HG02885 (cell line): ENCODE measurements around the gene MAPK10.
"Not testable (repeated sequence)": the region's sequence is repeated elsewhere in the genome, so short reads cannot be mapped to it uniquely, and the experiment has no call there.

Experiments
- ATAC-seq: cut with Tn5 transposase; IDR thresholded peaks from one replicate; pipeline ENCODE4 v1.9.1; 2021; ENCODE audit warnings: mild to moderate bottlenecking; ENCODE audit not compliant: unreplicated experiment, poor library complexity

Gene MAPK10

DNA sequence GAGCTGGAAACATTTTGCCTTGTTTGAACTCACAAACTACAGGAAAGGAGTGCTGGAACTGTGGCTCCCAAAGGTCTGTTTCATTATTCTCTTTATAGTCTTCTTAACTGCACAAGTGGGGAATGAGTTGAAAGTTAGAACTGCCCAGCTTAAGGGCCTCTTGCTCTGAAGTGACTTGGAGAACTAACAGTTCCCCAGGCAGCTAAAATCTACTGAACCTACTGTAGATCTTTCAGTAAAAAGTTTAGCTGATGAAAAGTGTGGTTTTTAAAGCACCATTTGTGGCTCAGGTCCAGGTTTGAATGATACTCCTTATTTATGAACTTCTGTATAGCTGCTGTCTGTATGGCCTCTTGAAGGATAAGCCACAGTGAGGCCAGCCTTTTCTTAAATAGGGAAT is 353.8 kb downstream of the MAPK10 start:
- ATAC-seq = no peak

DNA sequence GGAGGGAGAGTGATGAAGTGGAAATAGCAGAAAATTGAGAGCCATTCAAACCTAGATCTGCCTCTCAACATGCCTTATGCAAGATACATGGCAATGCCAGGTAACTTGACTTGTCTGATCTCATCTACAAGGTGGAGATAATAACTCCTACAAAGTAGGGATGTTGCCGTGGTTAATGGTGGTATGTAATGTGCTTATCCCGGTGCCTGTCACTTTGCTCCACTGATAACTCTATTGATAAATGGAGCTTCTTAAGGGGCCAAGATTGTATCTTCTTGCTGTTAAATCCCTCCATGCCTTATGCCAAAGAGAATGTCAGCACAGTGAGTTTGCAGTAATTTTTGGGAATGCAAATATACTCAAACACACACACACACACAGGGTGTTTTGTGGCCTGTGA is 355.8 kb downstream of the MAPK10 start:
- no peak for ATAC-seq

- no peak for ATAC-seq
These were observed 358.3 kb downstream of the MAPK10 start for GRCh38 chr4:86001591-86001990.

- ATAC-seq = peak; percentile 71
These were observed 364.5 kb downstream of the MAPK10 start for GRCh38 chr4:85995361-85995760.

- ATAC-seq = no peak
These were observed 365.3 kb downstream of the MAPK10 start for GRCh38 chr4:85994576-85994975.

GRCh38 chr4:85993641-85994040 is 366.2 kb downstream of the MAPK10 start:
- no peak for ATAC-seq

- ATAC-seq = no peak
These were observed 373.6 kb downstream of the MAPK10 start for GRCh38 chr4:85986266-85986665.

DNA sequence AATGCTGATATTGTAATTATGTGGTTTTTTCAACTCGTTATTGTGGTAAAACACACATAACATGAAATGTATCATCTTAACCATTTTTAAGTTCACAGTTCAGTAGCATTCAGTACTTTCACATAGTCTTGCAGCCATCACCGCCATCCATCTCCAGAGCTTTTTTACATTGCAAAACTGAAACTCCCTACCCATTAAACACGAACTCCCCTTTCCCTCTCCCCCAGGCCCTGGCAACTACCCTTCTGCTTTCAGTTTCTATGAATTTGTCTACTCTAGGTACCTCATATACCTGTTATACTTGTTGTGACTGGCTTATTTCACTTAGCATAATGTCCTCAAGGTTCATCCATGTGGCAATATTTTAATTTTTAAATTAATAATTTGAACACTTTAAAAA is 380.6 kb downstream of the MAPK10 start:
- ATAC-seq = peak; percentile 76

DNA sequence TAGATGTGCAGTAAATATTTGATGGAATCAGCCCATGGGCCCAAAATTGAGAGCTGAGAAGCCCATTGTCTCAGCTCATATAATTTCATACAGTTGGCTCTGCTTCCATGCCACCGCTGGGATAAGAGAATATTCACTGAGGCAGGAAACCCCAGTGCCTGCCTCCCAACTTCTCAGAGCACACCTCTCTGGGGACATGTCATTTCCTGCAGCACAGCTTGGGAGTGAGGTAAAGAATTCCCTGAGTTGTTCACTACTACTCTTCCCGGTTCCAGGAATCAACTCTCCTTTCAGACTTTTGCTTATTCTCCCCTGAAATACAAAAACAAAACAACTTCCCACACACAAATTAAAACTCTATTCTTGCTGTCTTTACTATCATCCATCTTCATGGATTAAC is 389.3 kb downstream of the MAPK10 start:
- ATAC-seq = no peak

DNA sequence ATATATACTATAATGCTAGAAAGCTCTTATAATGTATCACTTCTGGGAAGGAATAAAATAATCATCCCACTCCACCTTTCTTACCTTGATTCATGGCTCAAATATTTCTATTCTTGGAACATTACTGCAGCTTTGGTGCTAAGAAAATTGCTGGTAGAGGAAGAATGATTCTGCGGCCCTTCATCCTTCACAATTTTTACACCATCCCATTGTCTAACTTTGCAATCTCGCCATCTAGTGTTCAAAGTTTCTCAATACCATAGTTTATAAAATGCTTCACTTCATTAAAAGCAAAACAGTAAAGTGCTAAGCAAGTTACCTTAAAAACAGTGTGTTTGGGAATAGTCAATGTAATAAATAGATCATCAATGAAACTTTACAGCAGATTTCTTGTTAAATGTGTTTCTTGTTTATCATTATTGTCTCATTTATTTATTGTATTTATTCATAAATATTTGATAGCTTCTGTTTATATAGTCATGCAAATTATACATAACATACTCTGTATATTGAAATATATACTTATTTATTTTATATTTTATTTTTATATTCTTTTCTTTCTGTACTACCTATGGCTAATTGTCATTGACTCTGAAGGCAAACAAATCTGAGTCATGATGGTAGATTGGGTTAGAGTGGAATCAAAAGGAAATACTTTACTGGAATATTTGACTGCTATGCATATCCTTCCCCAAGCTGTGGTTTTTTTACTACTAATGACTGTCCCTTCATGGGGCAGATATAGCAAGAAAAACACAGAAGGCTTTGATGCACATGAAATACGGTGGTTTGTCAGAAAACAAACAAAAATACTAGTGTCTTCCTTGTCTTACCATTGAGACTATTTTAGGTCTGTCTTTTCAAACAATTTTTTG is 390.7 kb downstream of the MAPK10 start:
- ATAC-seq = peak; percentile 89

DNA sequence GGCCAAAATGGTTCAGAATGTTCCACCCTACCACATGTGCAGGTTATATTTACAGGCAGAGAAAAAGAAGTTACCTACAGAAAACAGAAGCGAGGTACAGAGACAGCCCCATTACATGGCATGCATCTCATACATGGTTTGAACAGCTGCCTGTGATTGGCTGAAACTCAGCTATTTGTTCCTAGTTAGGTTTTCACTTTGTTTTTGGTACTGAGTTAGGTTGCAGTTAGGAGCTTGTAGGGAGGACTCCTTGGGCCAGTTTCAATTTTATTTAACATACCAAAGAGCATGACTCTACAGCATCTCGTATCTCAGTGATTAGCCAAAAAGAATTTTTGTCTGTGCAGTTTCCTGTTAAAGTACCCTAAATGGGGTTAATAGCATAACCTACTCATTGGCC is 392.0 kb downstream of the MAPK10 start:
- ATAC-seq = no peak

GRCh38 chr4:85966373-85966772 is 393.5 kb downstream of the MAPK10 start:
- no peak for ATAC-seq

- no peak for ATAC-seq
These were observed 394.3 kb downstream of the MAPK10 start for GRCh38 chr4:85965529-85965928.

DNA sequence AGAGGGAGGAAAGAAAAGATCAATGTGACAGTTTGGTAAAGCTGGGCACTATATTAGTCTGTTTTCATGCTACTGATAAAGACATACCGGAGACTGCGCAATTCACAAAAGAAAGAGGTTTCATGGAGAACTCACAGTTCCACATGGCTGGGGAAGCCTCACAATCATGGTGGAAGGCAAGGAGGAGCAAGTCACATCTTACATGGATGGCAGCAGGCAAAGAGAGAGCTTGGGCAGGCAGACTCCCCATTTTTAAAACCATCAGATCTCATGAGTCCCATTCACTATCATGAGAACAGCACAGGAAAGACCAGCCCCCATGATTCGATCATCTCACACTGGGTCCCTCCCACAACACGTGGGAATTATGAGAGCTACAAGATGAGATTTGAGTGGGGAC is 394.8 kb downstream of the MAPK10 start:
- ATAC-seq = not testable (repeated sequence)

DNA sequence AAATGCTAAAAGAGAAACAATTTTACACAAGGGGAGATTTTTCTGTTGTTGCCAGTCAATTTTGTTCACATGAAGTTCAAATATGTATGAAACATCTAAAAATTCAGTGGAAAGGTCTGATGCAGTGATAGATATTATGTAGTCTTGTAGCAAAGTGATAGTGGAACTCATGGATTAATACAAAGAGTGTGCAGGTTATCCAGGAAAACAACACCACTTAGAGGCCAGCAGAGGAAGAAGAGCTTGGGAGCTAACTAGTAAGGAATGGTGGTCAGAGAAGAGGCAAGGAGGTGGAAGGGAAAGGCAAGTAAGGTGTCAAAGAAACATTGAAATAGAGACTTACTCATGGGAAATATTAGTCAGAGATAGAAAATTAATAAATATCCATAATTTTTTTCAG is 395.6 kb downstream of the MAPK10 start:
- ATAC-seq = no peak

GRCh38 chr4:85963231-85963630 is 396.6 kb downstream of the MAPK10 start:
- no peak for ATAC-seq

GRCh38 chr4:85961887-85962286 is 398.0 kb downstream of the MAPK10 start:
- no peak for ATAC-seq

DNA sequence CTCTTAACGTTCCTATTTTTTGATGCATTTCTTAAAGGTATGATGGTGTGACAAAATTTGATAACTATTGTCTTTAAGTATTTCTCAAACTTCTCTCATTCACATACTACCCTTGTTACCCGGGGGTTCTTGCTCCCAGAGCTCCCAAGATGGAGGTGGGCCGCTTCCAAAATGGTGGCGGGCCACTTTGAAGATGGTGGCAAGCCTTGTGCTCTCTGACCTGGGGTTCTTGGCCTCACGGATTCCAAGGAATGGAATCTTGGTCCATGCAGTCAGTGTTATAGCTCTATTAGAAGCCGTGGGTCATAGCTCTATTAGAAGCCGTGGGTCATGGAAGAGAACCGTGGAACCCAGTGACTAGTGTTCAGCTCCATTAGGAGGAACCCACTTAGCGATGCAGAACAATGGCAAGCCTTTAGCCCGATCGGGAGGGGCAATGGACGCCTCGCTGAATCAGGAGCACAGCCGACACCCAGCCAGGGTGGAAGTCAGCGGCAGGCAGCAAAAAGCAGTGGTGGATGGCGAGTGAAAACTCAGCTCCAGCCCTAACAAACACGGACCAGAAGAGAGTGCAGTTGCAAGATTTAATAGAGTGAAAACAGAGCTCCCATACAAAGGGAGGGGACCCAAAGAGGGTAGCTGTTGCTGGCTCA is 403.4 kb downstream of the MAPK10 start:
- ATAC-seq = no peak

DNA sequence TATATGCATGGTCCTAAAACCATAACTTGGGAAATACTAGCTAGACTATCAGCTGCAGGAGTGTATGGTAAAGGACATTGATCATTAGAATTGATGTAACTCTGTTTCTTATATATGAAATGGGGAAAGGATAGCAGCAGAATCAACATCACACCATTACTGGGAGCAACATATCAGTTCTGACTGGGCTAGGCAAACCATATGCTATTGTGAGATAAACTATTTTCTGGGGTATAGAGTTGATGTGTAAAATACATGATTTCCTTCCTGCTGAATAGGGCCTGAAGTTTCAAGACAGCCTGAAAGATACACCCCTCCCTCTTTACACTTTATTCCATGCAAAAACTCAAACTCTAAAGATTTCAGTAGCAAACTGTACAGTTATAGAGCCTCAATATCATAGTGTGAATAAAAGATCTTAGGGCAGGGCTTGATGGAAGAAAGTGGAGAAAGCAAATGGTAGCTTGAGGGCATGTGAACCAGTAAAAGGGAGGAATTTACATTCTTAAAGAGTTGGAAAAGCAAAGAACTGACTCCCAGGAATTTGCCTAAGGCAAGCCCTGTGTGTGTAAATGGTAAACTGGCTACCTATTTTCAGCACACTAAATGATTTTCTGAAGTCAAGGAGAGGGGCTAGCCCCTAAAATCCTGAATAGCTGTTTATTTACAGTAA is 404.1 kb downstream of the MAPK10 start:
- no peak for ATAC-seq

GRCh38 chr4:85953651-85954018 is 406.2 kb downstream of the MAPK10 start:
- ATAC-seq = no peak

GRCh38 chr4:85952972-85953650 is 406.7 kb downstream of the MAPK10 start:
- ATAC-seq = no peak
